CD4-positive, alpha-beta T cell treated with Interleukin-15 for 4 hours (primary cell): ENCODE results near the gene HACD3.
"Not testable (repeated sequence)": the region's sequence is repeated elsewhere in the genome, so short reads cannot be mapped to it uniquely, and the experiment has no call there.

Source experiments
- DNase-seq: peaks from one replicate; pipeline ENCODE4 v3.0.0-alpha.2; 2020; ENCODE audit warnings: low spot score

The HACD3 gene

GRCh38 chr15:65603559-65603958 lies 73.3 kb downstream of the HACD3 start:
- no peak for DNase-seq

- DNase-seq = peak; percentile 92
Measured at GRCh38 chr15:65610871-65611718, 80.8 kb downstream of the HACD3 start, which contains the start of gene INTS14. Gene INTS14 (minus strand): TSS chr15:65611131. CDS start chr15:65607380, 3,751 bp downstream.

GRCh38 chr15:65611888-65612615 lies 81.8 kb downstream of the HACD3 start:
- no peak for DNase-seq

GRCh38 chr15:65612616-65612946 lies 82.3 kb downstream of the HACD3 start:
- no peak for DNase-seq

GRCh38 chr15:65612949-65613744 lies 82.9 kb downstream of the HACD3 start:
- no peak for DNase-seq

GRCh38 chr15:65615887-65616286 lies 85.6 kb downstream of the HACD3 start:
- DNase-seq = not testable (repeated sequence)

GRCh38 chr15:65618560-65619109 lies 88.4 kb downstream of the HACD3 start:
- DNase-seq = no peak

GRCh38 chr15:65619626-65620290 lies 89.5 kb downstream of the HACD3 start:
- DNase-seq = no peak

- no peak for DNase-seq
Measured at GRCh38 chr15:65620833-65621232, 90.6 kb downstream of the HACD3 start.

GRCh38 chr15:65621638-65622037 lies 91.4 kb downstream of the HACD3 start, which contains the start of gene SLC24A1:
Gene SLC24A1 (plus strand): TSS chr15:65621938. CDS start chr15:65624081, 2,143 bp downstream.
- no peak for DNase-seq

GRCh38 chr15:65623103-65623502 lies 92.8 kb downstream of the HACD3 start:
- no peak for DNase-seq

- DNase-seq = no peak
Measured at GRCh38 chr15:65626856-65627255, 96.6 kb downstream of the HACD3 start.
